Common myeloid progenitor, CD34-positive (primary cell): Measurements from ENCODE around the gene SIK2.
"Not testable (repeated sequence)": the region's sequence is repeated elsewhere in the genome, so short reads cannot be mapped to it uniquely, and the experiment has no call there.

Experiments
- CTCF ChIA-PET: fragments of 350-600 bp; sonication (Branson Sonifier 250); formaldehyde crosslinking; loops from one replicate; lab custom pipeline; 2021; ENCODE audit warnings: antibody characterized with exemption; lab: Charles Lee
- POLR2A ChIA-PET: fragments of 350-600 bp; sonication (Branson Sonifier 250); formaldehyde crosslinking; loops from one replicate; lab custom pipeline; 2021; ENCODE audit warnings: antibody characterized with exemption; lab: Charles Lee
- DNase-seq, 3 donors: peaks; one replicate each; pipeline versions ENCODE4 v3.0.0 to v3.0.0-alpha.2; 2013
- H3K27ac ChIP-seq, 2 experiments: 1 replicate in 1 of 2; 2 replicates in 1 of 2; pipeline ENCODE4 v1.7.0; 2013; ENCODE audit warnings: inconsistent platforms in 2 of 2, low read length in 2 of 2, mild to moderate bottlenecking in 2 of 2, low read depth in 1 of 2, moderate library complexity in 1 of 2; ENCODE audit not compliant: severe bottlenecking in 2 of 2, insufficient read depth in 1 of 2, poor library complexity in 1 of 2
- H3K27me3 ChIP-seq, 5 experiments: replicated peaks in 2 of 5; 1 replicate in 3 of 5; 2 replicates in 2 of 5; pipeline versions ENCODE4 v1.6.1 to v1.7.0; 2013; ENCODE audit warnings: low read length in 4 of 5, mild to moderate bottlenecking in 2 of 5, moderate library complexity in 2 of 5, inconsistent platforms in 1 of 5; ENCODE audit not compliant: insufficient read depth in 5 of 5, control insufficient read depth in 4 of 5
- H3K36me3 ChIP-seq, 4 experiments: 1 replicate in 2 of 4; 2 replicates in 2 of 4; pipeline versions ENCODE4 v1.6.1 to v1.7.0; 2013; ENCODE audit warnings: low read length in 3 of 4, control low read depth in 1 of 4, mild to moderate bottlenecking in 1 of 4; ENCODE audit not compliant: control insufficient read depth in 4 of 4, insufficient read depth in 4 of 4
- H3K4me1 ChIP-seq, 4 experiments: 1 replicate in 3 of 4; 2 replicates in 1 of 4; pipeline versions ENCODE4 v1.6.1 to v1.7.1; 2013; ENCODE audit warnings: low read length in 3 of 4, mild to moderate bottlenecking in 3 of 4, control low read depth in 1 of 4, inconsistent platforms in 1 of 4, moderate library complexity in 1 of 4; ENCODE audit not compliant: control insufficient read depth in 4 of 4, insufficient read depth in 4 of 4; ENCODE audit errors: control extremely low read depth in 1 of 4
- H3K4me3 ChIP-seq, 7 experiments: 1 replicate in 4 of 7; 2 replicates in 3 of 7; pipeline versions ENCODE4 v1.5.1 to v1.7.0; 2013; ENCODE audit warnings: mild to moderate bottlenecking in 7 of 7, low read length in 6 of 7, moderate library complexity in 6 of 7, inconsistent platforms in 2 of 7, low read depth in 2 of 7, control low read depth in 1 of 7; ENCODE audit not compliant: insufficient read depth in 4 of 7, control insufficient read depth in 1 of 7; ENCODE audit errors: extremely low read depth in 1 of 7
- H3K9me3 ChIP-seq, 5 experiments: 1 replicate in 4 of 5; 2 replicates in 1 of 5; pipeline versions ENCODE4 v1.6.1 to v1.7.1; 2013; ENCODE audit warnings: low read length in 4 of 5, mild to moderate bottlenecking in 2 of 5, inconsistent platforms in 1 of 5, low read depth in 1 of 5, moderate library complexity in 1 of 5; ENCODE audit not compliant: control insufficient read depth in 4 of 5, insufficient read depth in 2 of 5; ENCODE audit errors: control extremely low read depth in 1 of 5
- WGBS: methylation state at CpG from one replicate; pipeline ENCODE4 v1.1.5; 2013; ENCODE audit not compliant: insufficient coverage; 5-methylcytosine and 5-hydroxymethylcytosine counted together

Gene SIK2

GRCh38 chr11:111707039-111707690 is 104.9 kb downstream of the SIK2 start:
- no peak overlapping the region for H3K27ac ChIP-seq

GRCh38 chr11:111707691-111708067 is 105.4 kb downstream of the SIK2 start:
- no peak overlapping the region for H3K27ac ChIP-seq
- H3K27me3 ChIP-seq: no peaks in the 10 kb centered on the region
- H3K4me3 ChIP-seq: no peak overlapping the region
- no peaks in the 10 kb centered on the region for H3K4me1 ChIP-seq
- H3K9me3 ChIP-seq: no peaks in the 10 kb centered on the region
- H3K36me3 ChIP-seq: peaks cover 12 to 69% (median 48%) of the 10 kb centered on the region in 4 experiments
- no peak for DNase-seq
- POLR2A ChIA-PET: no interaction called here
- 100% methylated on average over 5 of the region's 5 CpGs for WGBS
- CTCF ChIA-PET: no interaction called here

More at GRCh38 chr11:111707039-111707690, 104.9 kb downstream of the SIK2 start:
- H3K36me3 ChIP-seq: peaks cover 12 to 67% (median 46%) of the 10 kb centered on the region in 4 experiments
- no peaks in the 10 kb centered on the region for H3K27me3 ChIP-seq
- no peak for DNase-seq
- WGBS: 97% methylated on average over 8 of the region's 9 CpGs
- no peak overlapping the region for H3K4me3 ChIP-seq
- POLR2A ChIA-PET: no interaction called here
- no peaks in the 10 kb centered on the region for H3K4me1 ChIP-seq
- H3K9me3 ChIP-seq: no peaks in the 10 kb centered on the region
- CTCF ChIA-PET: interaction anchor here (0.6 kb wide), 1 partner anchor 1098 kb away, joined by 3 read pairs; no protein-coding TSS in a partner anchor

GRCh38 chr11:111714522-111714921 is 112.3 kb downstream of the SIK2 start:
- peaks cover 3 to 16% (median 10%) of the 10 kb centered on the region in 4 experiments for H3K4me1 ChIP-seq
- CTCF ChIA-PET: no interaction called here
- H3K9me3 ChIP-seq: no peaks in the 10 kb centered on the region
- no peak for DNase-seq
- POLR2A ChIA-PET: interaction anchor here (0.6 kb wide), 1 partner anchor 82 kb away, joined by 4 read pairs; no protein-coding TSS in a partner anchor
- no peak overlapping the region for H3K27ac ChIP-seq
- H3K27me3 ChIP-seq: no peaks in the 10 kb centered on the region
- 100% methylated on average over 4 of the region's 4 CpGs for WGBS
- peaks cover 5 to 35% (median 22%) of the 10 kb centered on the region in 4 experiments for H3K36me3 ChIP-seq
- H3K4me3 ChIP-seq: no peak overlapping the region

- WGBS: 70% methylated on average over 4 of the region's 5 CpGs
- peaks cover 6 to 40% (median 25%) of the 10 kb centered on the region in 4 experiments for H3K36me3 ChIP-seq
- H3K9me3 ChIP-seq: no peaks in the 10 kb centered on the region
- peak in 2 of 3 donors; percentile 8 to 19 for DNase-seq
- no peaks in the 10 kb centered on the region for H3K27me3 ChIP-seq
- H3K4me3 ChIP-seq: no peak overlapping the region
- H3K4me1 ChIP-seq: peaks cover 3 to 16% (median 10%) of the 10 kb centered on the region in 4 experiments
- ChIA-PET CTCF (interaction anchor here (1.0 kb wide), 1 partner anchor 64 kb away, joined by 3 read pairs; no protein-coding TSS in a partner anchor), POLR2A (interaction anchor here (1.2 kb wide), 1 partner anchor 28 kb away, joined by 3 read pairs; no protein-coding TSS in a partner anchor)
- no peak overlapping the region for H3K27ac ChIP-seq
These were observed 113.0 kb downstream of the SIK2 start for GRCh38 chr11:111715142-111715816.

- H3K27ac ChIP-seq, H3K9me3 ChIP-seq, H3K27me3 ChIP-seq, DNase-seq, H3K4me3 ChIP-seq, POLR2A ChIA-PET: not testable (repeated sequence)
- CTCF ChIA-PET: interaction anchor here (1.4 kb wide), 1 partner anchor 113 kb away, joined by 4 read pairs; no protein-coding TSS in a partner anchor
- WGBS: 100% methylated on average over 1 of the region's 3 CpGs
- Histone ChIP-seq H3K4me1 (peaks cover 3 to 16% (median 10%) of the 10 kb centered on the region in 4 experiments), H3K36me3 (peaks cover 12 to 49% (median 37%) of the 10 kb centered on the region in 4 experiments)
These were observed 115.4 kb downstream of the SIK2 start for GRCh38 chr11:111717660-111718059.

- POLR2A ChIA-PET: no interaction called here
- peaks cover 15 to 56% (median 39%) of the 10 kb centered on the region in 4 experiments for H3K36me3 ChIP-seq
- CTCF ChIA-PET: interaction anchor here (1.3 kb wide), 1 partner anchor 58 kb away, joined by 4 read pairs; no protein-coding TSS in a partner anchor
- H3K9me3 ChIP-seq: no peaks in the 10 kb centered on the region
- no peaks in the 10 kb centered on the region for H3K27me3 ChIP-seq
- no peak overlapping the region for H3K27ac ChIP-seq
- no peak for DNase-seq
- H3K4me3 ChIP-seq: no peak overlapping the region
- peaks cover 3 to 16% (median 10%) of the 10 kb centered on the region in 4 experiments for H3K4me1 ChIP-seq
- WGBS: 100% methylated on average over 2 of the region's 6 CpGs
These were observed 116.2 kb downstream of the SIK2 start for GRCh38 chr11:111718436-111718835.
